Stimulated activated CD8-positive, alpha-beta memory T cell treated with anti-CD3 and anti-CD28 coated beads, Interleukin-2, amount 100 ng/mL, for 48 hours (primary cell): Measurements from ENCODE around the gene LINC00305.

Source experiments
- DNase-seq, 2 donors: peaks; one replicate each; pipeline ENCODE4 v3.0.0-alpha.2; 2020; ENCODE audit warnings: low read depth in 2 of 2

The LINC00305 gene

GRCh38 chr18:64148988-64149387 is at the start of gene LINC00305:
LINC00305 (minus strand) TSS chr18:64149088.
- no peak for DNase-seq

GRCh38 chr18:64191069-64191468 is 42.2 kb upstream of the LINC00305 start:
- no peak for DNase-seq

- no peak for DNase-seq
These were observed 37.1 kb upstream of the LINC00305 start for GRCh38 chr18:64185987-64186386.

GRCh38 chr18:64183665-64184064 is 34.8 kb upstream of the LINC00305 start:
- no peak for DNase-seq

GRCh38 chr18:64180617-64181016 is 31.7 kb upstream of the LINC00305 start:
- no peak for DNase-seq

- DNase-seq: no peak
These were observed 31.3 kb upstream of the LINC00305 start for GRCh38 chr18:64180171-64180570.

- DNase-seq: no peak
These were observed 30.7 kb upstream of the LINC00305 start for GRCh38 chr18:64179556-64180080.

GRCh38 chr18:64178860-64179259 is 30.0 kb upstream of the LINC00305 start:
- no peak for DNase-seq

- no peak for DNase-seq
These were observed 26.5 kb upstream of the LINC00305 start for GRCh38 chr18:64175432-64175831.

- no peak for DNase-seq
These were observed 22.7 kb upstream of the LINC00305 start for GRCh38 chr18:64171576-64171975.

GRCh38 chr18:64167408-64167925 is 18.6 kb upstream of the LINC00305 start:
- DNase-seq: no peak

GRCh38 chr18:64165906-64166305 is 17.0 kb upstream of the LINC00305 start:
- DNase-seq: no peak

GRCh38 chr18:64164883-64165282 is 16.0 kb upstream of the LINC00305 start:
- DNase-seq: no peak

GRCh38 chr18:64149916-64150438 is 1.1 kb upstream of the LINC00305 start:
- DNase-seq: no peak

GRCh38 chr18:64142904-64143303 is 6.0 kb downstream of the LINC00305 start:
- no peak for DNase-seq

- no peak for DNase-seq
These were observed 11.0 kb downstream of the LINC00305 start for GRCh38 chr18:64137914-64138313.

GRCh38 chr18:64134044-64134747 is 14.7 kb downstream of the LINC00305 start:
- DNase-seq: no peak

- no peak for DNase-seq
These were observed 16.0 kb downstream of the LINC00305 start for GRCh38 chr18:64132871-64133270.

- DNase-seq: no peak
These were observed 17.6 kb downstream of the LINC00305 start for GRCh38 chr18:64131314-64131713.

GRCh38 chr18:64127172-64127571 is 21.7 kb downstream of the LINC00305 start:
- no peak for DNase-seq

- no peak for DNase-seq
These were observed 29.0 kb downstream of the LINC00305 start for GRCh38 chr18:64119916-64120315.

GRCh38 chr18:64118406-64118805 is 30.5 kb downstream of the LINC00305 start:
- no peak for DNase-seq

- no peak for DNase-seq
These were observed 32.2 kb downstream of the LINC00305 start for GRCh38 chr18:64116571-64117175.
